HL-60/S4 treated with phorbol 12-myristate 13-acetate at 8.2 ng/mL for 4 days and 3 days (cell line): ENCODE measurements around the gene CREB3L2.

Experiments
- in situ Hi-C: fragments of 300-500 bp; cut with MboI; formaldehyde crosslinking; loops from 2 replicates; pipeline ENCODE4 v1.15.0; 2022; ENCODE audit warnings: low sequenced_read_pairs

Gene CREB3L2

GRCh38 chr7:137915266-137915665 is 86.6 kb downstream of the CREB3L2 start:
- in situ Hi-C loops = loop anchor here (25.0 kb wide), 1 partner anchor 822 kb away; no protein-coding TSS in a partner anchor

- in situ Hi-C loops = loop anchor here (25.0 kb wide), 1 partner anchor 823 kb away; no protein-coding TSS in a partner anchor
These were observed 87.9 kb downstream of the CREB3L2 start for GRCh38 chr7:137913985-137914384.

- in situ Hi-C loops = loop anchor here (5.0 to 25.0 kb wide), 2 partner anchors 103 to 828 kb away; no protein-coding TSS in a partner anchor
These were observed 92.8 kb downstream of the CREB3L2 start for GRCh38 chr7:137909042-137909441.

- in situ Hi-C loops = loop anchor here (5.0 to 25.0 kb wide), 2 partner anchors 104 to 829 kb away; no protein-coding TSS in a partner anchor
These were observed 93.8 kb downstream of the CREB3L2 start for GRCh38 chr7:137908106-137908505.

- in situ Hi-C loops = loop anchor here (5.0 to 25.0 kb wide), 2 partner anchors 106 to 831 kb away; no protein-coding TSS in a partner anchor
These were observed 95.2 kb downstream of the CREB3L2 start for GRCh38 chr7:137906636-137907035.

- in situ Hi-C loops = loop anchor here (5.0 to 25.0 kb wide), 2 partner anchors 107 to 832 kb away; no protein-coding TSS in a partner anchor
These were observed 97.1 kb downstream of the CREB3L2 start for GRCh38 chr7:137904833-137905232.

- in situ Hi-C loops = loop anchor here (25.0 kb wide), 1 partner anchor 834 kb away; no protein-coding TSS in a partner anchor
These were observed 98.3 kb downstream of the CREB3L2 start for GRCh38 chr7:137903382-137904169.

- in situ Hi-C loops = loop anchor here (25.0 kb wide), 1 partner anchor 837 kb away; no protein-coding TSS in a partner anchor
These were observed 101.7 kb downstream of the CREB3L2 start for GRCh38 chr7:137900137-137900536.

- in situ Hi-C loops = loop anchor here (25.0 kb wide), 1 partner anchor 237 kb away; no protein-coding TSS in a partner anchor
These were observed 102.8 kb downstream of the CREB3L2 start for GRCh38 chr7:137898839-137899721.

- in situ Hi-C loops = loop anchor here (25.0 kb wide), 1 partner anchor 233 kb away; no protein-coding TSS in a partner anchor
These were observed 106.3 kb downstream of the CREB3L2 start for GRCh38 chr7:137895301-137896221.

GRCh38 chr7:137893143-137893742 is 108.6 kb downstream of the CREB3L2 start:
- in situ Hi-C loops = loop anchor here (25.0 kb wide), 1 partner anchor 231 kb away; no protein-coding TSS in a partner anchor

GRCh38 chr7:137891016-137891655 is 110.8 kb downstream of the CREB3L2 start:
- in situ Hi-C loops = loop anchor here (25.0 kb wide), 1 partner anchor 229 kb away; no protein-coding TSS in a partner anchor

- in situ Hi-C loops = loop anchor here (25.0 kb wide), 1 partner anchor 228 kb away; no protein-coding TSS in a partner anchor
These were observed 111.4 kb downstream of the CREB3L2 start for GRCh38 chr7:137890449-137890921.

- in situ Hi-C loops = loop anchor here (25.0 kb wide), 1 partner anchor 226 kb away; no protein-coding TSS in a partner anchor
These were observed 113.6 kb downstream of the CREB3L2 start for GRCh38 chr7:137888241-137888640.

GRCh38 chr7:137886746-137887145 is 115.1 kb downstream of the CREB3L2 start:
- in situ Hi-C loops = loop anchor here (25.0 kb wide), 1 partner anchor 224 kb away; no protein-coding TSS in a partner anchor

- in situ Hi-C loops = loop anchor here (25.0 kb wide), 1 partner anchor 224 kb away; no protein-coding TSS in a partner anchor
These were observed 115.6 kb downstream of the CREB3L2 start for GRCh38 chr7:137886281-137886680.

- in situ Hi-C loops = loop anchor here (25.0 kb wide), 1 partner anchor 223 kb away; no protein-coding TSS in a partner anchor
These were observed 116.2 kb downstream of the CREB3L2 start for GRCh38 chr7:137885678-137886077.

GRCh38 chr7:137882806-137883205 is 119.1 kb downstream of the CREB3L2 start:
- in situ Hi-C loops = loop anchor here (25.0 kb wide), 1 partner anchor 221 kb away; no protein-coding TSS in a partner anchor
